Body of pancreas (tissue), 4 donors: ENCODE measurements around the gene NRP1.

Source experiments
- CTCF ChIP-seq, 7 experiments: fragments of 450-650 bp in 4 of 7; fragments of 200-600 bp in 3 of 7; sonication (generic) in 3 of 7; IDR thresholded peaks; one replicate each; pipeline ENCODE4 v1.5.1; 2016 to 2019; ENCODE audit warnings: antibody characterized with exemption in 7 of 7
- POLR2A ChIP-seq, 3 donors: fragments of 450-650 bp; IDR thresholded peaks; one replicate each; pipeline ENCODE4 v1.6.1; 2016; ENCODE audit warnings: antibody characterized with exemption in 3 of 3, mild to moderate bottlenecking in 2 of 3

- TF ChIP-seq CTCF (IDR thresholded peaks at IDR 0.05) (no peak), POLR2A (IDR thresholded peaks at IDR 0.05) (no peak)
Observed at GRCh38 chr10:33198610-33199009, 135.9 kb downstream of the NRP1 start.
